ENCODE results near the gene DIS3L2.
A peak's percentile ranks its signal among the peaks of the same experiment; 100 is the strongest.

DIS3L2 gene

GRCh38 chr2:232324778-232325177 is 363.3 kb downstream of the DIS3L2 start:
- no peak for TF ChIP-seq CTCF (IDR thresholded peaks at IDR 0.05; ENCODE audit: extremely low read depth, insufficient read depth, missing control alignments)
- in situ Hi-C loops (cut with MboI; ENCODE audit: low pct_unique_long_range_greater_than_20kb, low sequenced_read_pairs, unreplicated experiment), result loop anchor here (10.0 kb wide), 1 partner anchor 420 kb away; no protein-coding TSS in a partner anchor
- peak; percentile 13 for DNase-seq (ENCODE audit: low spot score)

GRCh38 chr2:232325324-232326273 is 364.1 kb downstream of the DIS3L2 start:
- DNase-seq (ENCODE audit: low spot score), result peak; percentile 14
- peak; percentile 59 for TF ChIP-seq CTCF (IDR thresholded peaks at IDR 0.05; ENCODE audit: extremely low read depth, insufficient read depth, missing control alignments)
- in situ Hi-C loops (cut with MboI; ENCODE audit: low pct_unique_long_range_greater_than_20kb, low sequenced_read_pairs, unreplicated experiment), result loop anchor here (10.0 kb wide), 1 partner anchor 421 kb away; no protein-coding TSS in a partner anchor

GRCh38 chr2:232326274-232327104 is 365.0 kb downstream of the DIS3L2 start:
- DNase-seq (ENCODE audit: low spot score), result peak; percentile 15
- in situ Hi-C loops (cut with MboI; ENCODE audit: low pct_unique_long_range_greater_than_20kb, low sequenced_read_pairs, unreplicated experiment), result loop anchor here (10.0 kb wide), 1 partner anchor 422 kb away; no protein-coding TSS in a partner anchor

- in situ Hi-C loops (cut with MboI; ENCODE audit: low pct_unique_long_range_greater_than_20kb, low sequenced_read_pairs, unreplicated experiment), result loop anchor here (10.0 kb wide), 1 partner anchor 423 kb away; no protein-coding TSS in a partner anchor
- peak; percentile 95 for TF ChIP-seq CTCF (IDR thresholded peaks at IDR 0.05; ENCODE audit: extremely low read depth, insufficient read depth, missing control alignments)
- peak; percentile 84 for DNase-seq (ENCODE audit: low spot score)
These were observed 365.9 kb downstream of the DIS3L2 start for GRCh38 chr2:232327105-232328031.

GRCh38 chr2:232328032-232328422 is 366.5 kb downstream of the DIS3L2 start:
- peak; percentile 20 for TF ChIP-seq CTCF (IDR thresholded peaks at IDR 0.05; ENCODE audit: extremely low read depth, insufficient read depth, missing control alignments)
- in situ Hi-C loops (cut with MboI; ENCODE audit: low pct_unique_long_range_greater_than_20kb, low sequenced_read_pairs, unreplicated experiment), result loop anchor here (10.0 kb wide), 1 partner anchor 423 kb away; no protein-coding TSS in a partner anchor

More at GRCh38 chr2:232328032-232328422, 366.5 kb downstream of the DIS3L2 start:
- no peak for DNase-seq (ENCODE audit: low spot score)

Data from GM13977 (cell line).